Transverse colon (tissue), 4 donors: Measurements from ENCODE around the gene CCNE1. TPM values are rescaled to one million over a fixed set of nuclear protein-coding genes. Genes with fewer than 3 reads are reported as not detected.
A peak's percentile ranks its signal among the peaks of the same experiment; 100 is the strongest.

ENCODE experiments used
- DNase-seq: peaks from one replicate; pipeline ENCODE4 v3.0.0-alpha.2; 2019
- H3K27ac ChIP-seq, 4 donors: fragments of 200-600 bp; sonication (generic); 2 replicates each; pipeline ENCODE4 v1.5.1; 2016 to 2018; ENCODE audit warnings: inconsistent platforms in 4 of 4
- H3K27me3 ChIP-seq: fragments of 200-600 bp; sonication (generic); 2 replicates; pipeline ENCODE4 v1.5.1; 2017; ENCODE audit warnings: inconsistent platforms
- H3K36me3 ChIP-seq, 4 donors: fragments of 200-600 bp; sonication (generic); 2 replicates each; pipeline ENCODE4 v1.5.1; 2017 to 2019; ENCODE audit warnings: inconsistent platforms in 4 of 4
- H3K4me1 ChIP-seq, 4 donors: fragments of 200-600 bp; sonication (generic); 2 replicates each; pipeline ENCODE4 v1.5.1; 2017 to 2020; ENCODE audit warnings: inconsistent platforms in 4 of 4
- H3K4me3 ChIP-seq, 4 donors: fragments of 200-600 bp; sonication (generic); 1 replicate in 1 of 4; 2 replicates in 3 of 4; pipeline versions ENCODE4 v1.5.1 to v1.6.1; 2017 to 2019; ENCODE audit warnings: inconsistent platforms in 4 of 4
- H3K9me3 ChIP-seq, 2 donors: fragments of 200-600 bp; sonication (generic); 2 replicates each; pipeline ENCODE4 v1.5.1; 2017 to 2019; ENCODE audit warnings: inconsistent platforms in 2 of 2
- CTCF ChIP-seq, 5 experiments: fragments of 200-600 bp in 3 of 5; fragments of 450-650 bp in 2 of 5; sonication (generic) in 3 of 5; IDR thresholded peaks; 1 replicate in 2 of 5; 2 replicates in 3 of 5; pipeline ENCODE4 v1.5.1; 2016 to 2017; ENCODE audit warnings: antibody characterized with exemption in 5 of 5, inconsistent platforms in 3 of 5, mild to moderate bottlenecking in 2 of 5, moderate library complexity in 1 of 5
- EP300 ChIP-seq: sonication (generic); formaldehyde crosslinking; IDR thresholded peaks from one replicate; pipeline ENCODE4 v1.6.1; 2017; ENCODE audit warnings: antibody characterized with exemption, low read depth
- POLR2A ChIP-seq: fragments of 450-650 bp; IDR thresholded peaks from one replicate; pipeline ENCODE4 v1.6.1; 2016; ENCODE audit warnings: antibody characterized with exemption, mild to moderate bottlenecking, moderate library complexity
- POLR2AphosphoS5 ChIP-seq, 3 donors: sonication (generic); formaldehyde crosslinking; IDR thresholded peaks; one replicate each; pipeline ENCODE4 v1.6.1; 2016; ENCODE audit warnings: antibody characterized with exemption in 3 of 3
- WGBS, 2 donors: methylation state at CpG; one replicate each; pipeline ENCODE4 v1.1.5; 2018; ENCODE audit warnings: low coverage in 1 of 2; 5-methylcytosine and 5-hydroxymethylcytosine counted together
- in situ Hi-C, 4 donors: fragments of 200-750 bp; cut with MboI; loops; one replicate each; pipeline versions ENCODE4 v1.15.0 to v1.15.1; 2017; ENCODE audit warnings: low sequenced_read_pairs in 3 of 4, low pct_ligation_motif_present in 1 of 4, low pct_unique_long_range_greater_than_20kb in 1 of 4
- intact Hi-C: fragments of 100-400 bp; cut with DNase I; formaldehyde crosslinking; loops from one replicate; pipeline ENCODE4 v1.15.1; 2023; ENCODE audit warnings: low total_unique reads
- total RNA-seq, 4 donors: library from RNA; depleted of rRNA; stranded (reverse); fragments of >200 nt; gene quantifications; one replicate each; pipeline ENCODE4 v1.1.0, GENCODE V29; 2016

Gene CCNE1
- total RNA-seq, 4 donors from 2014 or later, result 1.7 to 30.3 (median 5.8) TPM

GRCh38 chr19:29812881-29813275, 1.1 kb downstream of the CCNE1 start:
- in situ Hi-C loops, result no loop called here
- intact Hi-C loops, result no loop called here
- no peaks in the 10 kb centered on the region for H3K27me3 ChIP-seq
- DNase-seq, result no peak
- no peaks in the 10 kb centered on the region for H3K36me3 ChIP-seq
- no peak for TF ChIP-seq CTCF (IDR thresholded peaks at IDR 0.05)
- TF ChIP-seq POLR2A, result no peak
- no peak for TF ChIP-seq EP300
- no peak for TF ChIP-seq POLR2AphosphoS5 (IDR thresholded peaks at IDR 0.05)
- H3K4me3 ChIP-seq, result peak overlapping the region in 3 of 4 donors; percentile 50 to 89 (median 72)
- no peaks in the 10 kb centered on the region for H3K9me3 ChIP-seq
- WGBS, 2 donors, result 93% methylated on average over 5 of the region's 6 CpGs; no CpG with 5 or more reads in 1 of the 2 donors
- H3K27ac ChIP-seq, result no peak overlapping the region
- peaks cover 5 to 10% (median 9%) of the 10 kb centered on the region in 4 donors for H3K4me1 ChIP-seq

- intact Hi-C loops, result no loop called here
- H3K4me3 ChIP-seq, result no peak overlapping the region
- H3K4me1 ChIP-seq, result peaks cover 5 to 10% (median 9%) of the 10 kb centered on the region in 4 donors
- no peaks in the 10 kb centered on the region for H3K9me3 ChIP-seq
- no peak for TF ChIP-seq POLR2AphosphoS5 (IDR thresholded peaks at IDR 0.05)
- no peak for TF ChIP-seq EP300
- TF ChIP-seq CTCF (IDR thresholded peaks at IDR 0.05), result no peak
- no peak for TF ChIP-seq POLR2A
- in situ Hi-C loops, result no loop called here
- 90 to 96% methylated on average over 2 to 6 of the region's 6 CpGs for WGBS, 2 donors
- no peaks in the 10 kb centered on the region for H3K36me3 ChIP-seq
- no peak for DNase-seq
- no peaks in the 10 kb centered on the region for H3K27me3 ChIP-seq
- no peak overlapping the region for H3K27ac ChIP-seq
These were observed 1.9 kb downstream of the CCNE1 start for GRCh38 chr19:29813642-29814041.

DNA sequence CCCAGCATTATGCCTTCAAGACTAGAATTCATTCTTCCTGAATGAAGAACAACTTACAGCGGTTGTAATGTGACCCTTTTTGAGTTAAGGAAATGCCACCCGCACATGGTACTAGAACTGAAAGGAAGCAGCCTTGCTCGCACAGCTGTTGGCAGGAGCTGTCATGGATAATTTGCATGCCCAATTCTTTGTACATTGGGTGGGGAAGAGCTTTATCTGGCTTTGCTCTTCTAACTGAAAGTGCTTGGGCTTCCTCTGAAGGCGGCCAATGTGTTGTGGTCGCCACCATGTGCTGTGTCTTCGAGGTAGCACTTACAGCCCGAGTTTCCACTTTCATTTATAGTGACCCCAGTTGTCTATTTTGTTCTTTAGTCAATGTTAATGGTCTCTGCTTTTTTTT, 3.4 kb downstream of the CCNE1 start:
- H3K36me3 ChIP-seq, result no peaks in the 10 kb centered on the region
- no peaks in the 10 kb centered on the region for H3K9me3 ChIP-seq
- no peak for TF ChIP-seq CTCF (IDR thresholded peaks at IDR 0.05)
- no peak for TF ChIP-seq POLR2AphosphoS5 (IDR thresholded peaks at IDR 0.05)
- TF ChIP-seq EP300, result no peak
- 46 to 79% methylated on average over 4 to 7 of the region's 7 CpGs for WGBS, 2 donors
- no peak overlapping the region for H3K27ac ChIP-seq
- in situ Hi-C loops, result no loop called here
- intact Hi-C loops, result no loop called here
- DNase-seq, result peak; percentile 46
- H3K4me1 ChIP-seq, result peaks cover 5 to 10% (median 9%) of the 10 kb centered on the region in 4 donors
- H3K27me3 ChIP-seq, result no peaks in the 10 kb centered on the region
- no peak overlapping the region for H3K4me3 ChIP-seq

DNA sequence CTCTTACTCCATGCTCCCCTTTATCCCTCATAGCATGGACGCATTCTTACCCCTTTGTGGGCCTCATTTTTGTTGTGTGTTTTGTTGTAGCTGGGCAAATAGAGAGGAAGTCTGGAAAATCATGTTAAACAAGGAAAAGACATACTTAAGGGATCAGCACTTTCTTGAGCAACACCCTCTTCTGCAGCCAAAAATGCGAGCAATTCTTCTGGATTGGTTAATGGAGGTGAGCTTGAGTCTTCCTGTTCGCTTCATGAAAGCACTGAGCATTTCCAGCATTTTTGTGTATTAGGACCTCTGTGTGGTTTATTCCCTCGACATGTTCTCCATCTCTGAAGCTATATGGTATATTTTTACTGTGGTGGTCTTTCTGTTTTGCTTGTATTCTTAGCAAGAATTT, 5.5 kb downstream of the CCNE1 start:
- TF ChIP-seq POLR2AphosphoS5 (IDR thresholded peaks at IDR 0.05), result no peak
- no peak for TF ChIP-seq EP300
- no peak for TF ChIP-seq POLR2A
- no peak for TF ChIP-seq CTCF (IDR thresholded peaks at IDR 0.05)
- WGBS, 2 donors, result 92 to 97% methylated on average over 4 of the region's 4 CpGs
- Histone ChIP-seq H3K4me3 (no peak overlapping the region), H3K36me3 (peaks cover 0 to 4% (median 0%) of the 10 kb centered on the region in 4 donors), H3K9me3 (no peaks in the 10 kb centered on the region), H3K27ac (no peak overlapping the region), H3K4me1 (peaks cover 0 to 5% (median 4%) of the 10 kb centered on the region in 4 donors), H3K27me3 (no peaks in the 10 kb centered on the region)
- in situ Hi-C loops (no loop called here), intact Hi-C loops (no loop called here)
- no peak for DNase-seq
